Activated T-helper 9 cell treated with anti-CD3 and anti-CD28 coated beads, Interleukin-2, amount 50 U/mL, for 16 hours (primary cell): ENCODE measurements around the gene F11.
"Not testable (repeated sequence)": the region's sequence is repeated elsewhere in the genome, so short reads cannot be mapped to it uniquely, and the experiment has no call there.

Experiments
- DNase-seq: peaks from one replicate; pipeline ENCODE4 v3.0.0-alpha.2; 2020; ENCODE audit warnings: low read depth

F11 gene

GRCh38 chr4:186298031-186298647 is 32.1 kb downstream of the F11 start:
- DNase-seq: no peak

GRCh38 chr4:186299291-186299690 is 33.3 kb downstream of the F11 start:
- DNase-seq: no peak

- no peak for DNase-seq
These were observed 34.8 kb downstream of the F11 start for GRCh38 chr4:186300659-186301390.

- DNase-seq: no peak
These were observed 38.2 kb downstream of the F11 start for GRCh38 chr4:186304216-186304615.

GRCh38 chr4:186304866-186305505 is 39.0 kb downstream of the F11 start:
- no peak for DNase-seq

- no peak for DNase-seq
These were observed 41.5 kb downstream of the F11 start for GRCh38 chr4:186307497-186307896.

- DNase-seq: no peak
These were observed 41.9 kb downstream of the F11 start for GRCh38 chr4:186307916-186308315.

- DNase-seq: no peak
These were observed 52.5 kb downstream of the F11 start for GRCh38 chr4:186318481-186318880.

- not testable (repeated sequence) for DNase-seq
These were observed 58.7 kb downstream of the F11 start for GRCh38 chr4:186324660-186325059.

GRCh38 chr4:186326391-186326790 is 60.4 kb downstream of the F11 start:
- no peak for DNase-seq

GRCh38 chr4:186329372-186329771 is 63.4 kb downstream of the F11 start:
- DNase-seq: no peak

- no peak for DNase-seq
These were observed 64.4 kb downstream of the F11 start for GRCh38 chr4:186330368-186330767.

GRCh38 chr4:186335793-186336192 is 69.8 kb downstream of the F11 start:
- no peak for DNase-seq
